Mammary epithelial cell (primary cell): ENCODE measurements around the gene TGM5.

Experiments
- CTCF ChIP-seq, 2 donors: IDR thresholded peaks in 1 of 2; conservative IDR thresholded peaks in 1 of 2; 2 replicates each; pipeline ENCODE4 v1.5.1; 2011 to 2012; ENCODE audit warnings: inconsistent platforms in 2 of 2, low read length in 2 of 2, mild to moderate bottlenecking in 2 of 2, control low read depth in 1 of 2, low read depth in 1 of 2; ENCODE audit not compliant: insufficient read depth in 1 of 2; ENCODE audit errors: extremely low read depth in 1 of 2
- EZH2 ChIP-seq: IDR thresholded peaks from 2 replicates; pipeline ENCODE4 v1.6.1; 2012; ENCODE audit warnings: low read length, inconsistent platforms, borderline replicate concordance

GRCh38 chr15:43241100-43241499 lies 25.6 kb downstream of the TGM5 start:
- no peak for TF ChIP-seq CTCF (conservative IDR thresholded peaks at IDR 0.05 in 1 of 2, IDR thresholded peaks at IDR 0.05 in 1 of 2; ENCODE audit: extremely low read depth in 1 of 2, insufficient read depth in 1 of 2, low read depth in 1 of 2, low read length in 2 of 2)
- no peak for TF ChIP-seq EZH2
